GM12878 (cell line): Measurements from ENCODE around the gene MEF2D. TPM values are rescaled to one million over a fixed set of nuclear protein-coding genes. Genes with fewer than 3 reads are reported as not detected.

ENCODE experiments used
- ATAC-seq: fragments of 200-7000 bp; cut with Tn5 transposase; 3 replicates; pipeline ENCODE4 v1.9.1; 2020; ENCODE audit warnings: mild to moderate bottlenecking, moderate library complexity
- BruUV-seq: library from RNA; stranded (reverse); fragments of 400-500 nt; replicated peaks from 2 replicates; lab custom pipeline; 2021; lab: Mats Ljungman, UMichigan
- CTCF ChIA-PET: fragments of 300-600 bp; sonication (Branson Sonifier 250); formaldehyde crosslinking; extraction: SDS; loops from one replicate; lab custom pipeline; 2021; ENCODE audit warnings: inconsistent platforms; lab: Yijun Ruan, JAX
- POLR2A ChIA-PET: fragments of 350-600 bp; formaldehyde crosslinking; extraction: SDS; loops from one replicate; lab custom pipeline; 2021; ENCODE audit warnings: inconsistent platforms; lab: Charles Lee
- RAD21 ChIA-PET: fragments of 300-600 bp; sonication (Branson Sonifier 250); formaldehyde crosslinking; loops from one replicate; lab custom pipeline; 2023; ENCODE audit warnings: antibody characterized with exemption; ENCODE audit not compliant: unreplicated experiment; lab: Charles Lee
- SMC1A ChIA-PET: fragments of 300-600 bp; sonication (Branson Sonifier 250); formaldehyde crosslinking; loops from one replicate; lab custom pipeline; 2023; ENCODE audit not compliant: unreplicated experiment, uncharacterized antibody; lab: Charles Lee
- DNase-seq: peaks from one replicate; pipeline ENCODE4 v3.0.0-alpha.2; 2011; ENCODE audit warnings: low read depth, low spot score
- FAIRE-seq: peaks from 3 replicates; lab custom pipeline; 2011; peaks lifted over from hg19 to GRCh38; lab: Jason Lieb, UNC
- H2AFZ ChIP-seq: 2 replicates; pipeline ENCODE4 v1.6.0; 2011; ENCODE audit warnings: low read depth, low read length, control low read depth; ENCODE audit not compliant: control insufficient read depth
- H3K27ac ChIP-seq: 2 replicates; pipeline ENCODE4 v1.5.1; 2011; ENCODE audit warnings: control low read depth; ENCODE audit not compliant: control insufficient read depth, insufficient read depth
- H3K27me3 ChIP-seq, 2 experiments: replicated peaks in 1 of 2; 2 replicates each; pipeline versions ENCODE4 v1.6.0 to v1.6.1; 2011; ENCODE audit warnings: low read length in 1 of 2; ENCODE audit not compliant: control insufficient read depth in 2 of 2, insufficient read depth in 2 of 2
- H3K36me3 ChIP-seq, 2 experiments: 2 replicates each; pipeline ENCODE4 v1.5.1; 2011; ENCODE audit warnings: low read length in 1 of 2; ENCODE audit not compliant: control insufficient read depth in 2 of 2, insufficient read depth in 2 of 2
- H3K4me1 ChIP-seq: 2 replicates; pipeline ENCODE4 v1.6.1; 2011; ENCODE audit warnings: mild to moderate bottlenecking, low read length, moderate library complexity, mixed read lengths; ENCODE audit not compliant: control insufficient read depth, insufficient read depth
- H3K4me2 ChIP-seq: 2 replicates; pipeline ENCODE4 v1.6.0; 2011; ENCODE audit warnings: control low read depth; ENCODE audit not compliant: control insufficient read depth, insufficient read depth
- H3K4me3 ChIP-seq: fragments of 200-600 bp; sonication (generic); 2 replicates; pipeline ENCODE4 v1.5.1; 2016
- H3K79me2 ChIP-seq: 2 replicates; pipeline ENCODE4 v1.6.0; 2011; ENCODE audit warnings: low read length; ENCODE audit not compliant: control insufficient read depth, insufficient read depth
- H3K9ac ChIP-seq: 2 replicates; pipeline ENCODE4 v1.8.0; 2011; ENCODE audit warnings: low read length, control low read depth, mixed read lengths; ENCODE audit not compliant: control insufficient read depth, insufficient read depth
- H3K9me3 ChIP-seq: replicated peaks from 3 replicates; pipeline ENCODE4 v1.5.1; 2011; ENCODE audit warnings: mild to moderate bottlenecking, low read length; ENCODE audit not compliant: control insufficient read depth, insufficient read depth
- H4K20me1 ChIP-seq: 2 replicates; pipeline ENCODE4 v1.6.0; 2011; ENCODE audit not compliant: control insufficient read depth, insufficient read depth
- BACH1 ChIP-seq: fragments of 450-650 bp; IDR thresholded peaks from 2 replicates; pipeline ENCODE4 v1.6.1; 2017; ENCODE audit warnings: mild to moderate bottlenecking, borderline replicate concordance
- CBFB ChIP-seq: IDR thresholded peaks from 2 replicates; pipeline ENCODE4 v1.6.1; 2016; ENCODE audit warnings: antibody characterized with exemption, low read depth
- CBX5 ChIP-seq: sonication (generic); IDR thresholded peaks from 2 replicates; pipeline ENCODE4 v1.6.1; 2016; ENCODE audit warnings: low read depth, moderate library complexity, mild to moderate bottlenecking, inconsistent platforms
- ETV6 ChIP-seq, 2 experiments: fragments of 450-650 bp in 1 of 2; IDR thresholded peaks in 1 of 2; conservative IDR thresholded peaks in 1 of 2; 2 replicates each; pipeline ENCODE4 v1.6.1; 2014; ENCODE audit warnings: antibody characterized with exemption in 1 of 2, borderline replicate concordance in 1 of 2, low read depth in 1 of 2, mild to moderate bottlenecking in 1 of 2, moderate library complexity in 1 of 2
- HDAC2 ChIP-seq: fragments of 200-600 bp; sonication (generic); IDR thresholded peaks from 2 replicates; pipeline ENCODE4 v1.6.1; 2017
- NBN ChIP-seq: fragments of 450-650 bp; IDR thresholded peaks from 2 replicates; pipeline ENCODE4 v1.6.1; 2016
- NKRF ChIP-seq: fragments of 450-650 bp; conservative IDR thresholded peaks from 2 replicates; pipeline ENCODE4 v1.6.1; 2017; ENCODE audit warnings: mild to moderate bottlenecking, moderate library complexity
- YBX1 ChIP-seq: fragments of 450-650 bp; IDR thresholded peaks from 2 replicates; pipeline ENCODE4 v1.6.1; 2016; ENCODE audit warnings: antibody characterized with exemption
- WGBS: methylation state at CpG from one replicate; pipeline ENCODE4 v1.1.6; 2016; ENCODE audit warnings: low lambda C conversion rate; ENCODE audit not compliant: insufficient replicate concordance, insufficient coverage; ENCODE audit errors: missing lambda C conversion rate; 5-methylcytosine and 5-hydroxymethylcytosine counted together
- in situ Hi-C: fragments of 300-500 bp; cut with MboI; formaldehyde crosslinking; loops from 9 replicates; pipeline ENCODE4 v1.14.3; 2018; ENCODE audit warnings: mixed read lengths
- intact Hi-C: fragments of 100-400 bp; cut with micrococcal nuclease; formaldehyde crosslinking; loops from one replicate; pipeline ENCODE4 v1.14.2; 2022; ENCODE audit not compliant: unreplicated experiment
- polyA plus RNA-seq, 11 experiments: library from polyadenylated mRNA; depleted of rRNA in 4 of 11; unstranded in 6 of 11; stranded (reverse) in 5 of 11; fragments of >200 nt; fragmentation: Nextera tagmentation in 4 of 11; fragmentation: Illumina TruSeq in 1 of 11; extraction: Ambion mirVana in 4 of 11; extraction: Trizol in 1 of 11; gene quantifications; 1 replicate in 1 of 11; 2 replicates in 10 of 11; pipeline versions ENCODE4 v1.2.1 to v1.2.3, GENCODE V29; 2011 to 2016; ENCODE audit warnings: inconsistent platforms in 2 of 11, missing spikeins in 2 of 11, low read depth in 1 of 11
- total RNA-seq, 4 experiments: library from RNA; depleted of rRNA in 3 of 4; stranded (reverse); fragments of >200 nt in 3 of 4; fragmentation: Illumina TruSeq in 1 of 4; extraction: Trizol in 1 of 4; gene quantifications; 2 replicates each; pipeline versions ENCODE4 v1.2.1 to v1.2.3, GENCODE V29; 2013 to 2021
- TF ChIP-seq, protein P1 (sequence below): IDR thresholded peaks from 2 replicates; pipeline ENCODE4 v1.6.1; 2012; ENCODE audit warnings: low read depth, low read length, improper control_type of control experiment
- TF ChIP-seq, protein P2 (sequence below): IDR thresholded peaks from 2 replicates; pipeline ENCODE4 v1.6.1; 2012; ENCODE audit warnings: low read length, inconsistent platforms

MEF2D gene
- total and polyA plus RNA-seq, 10 of the 15 experiments (the other 5 are each of a cell fraction or from before 2014, with no cell fraction given), result 0.61 to 53.0 (median 15.2) TPM

GRCh38 chr1:156417401-156418020 is 83.1 kb downstream of the MEF2D start (continued):
- TF ChIP-seq CBFB, result no peak
- TF ChIP-seq, all 136 proteins: peak for 0

- no peak for FAIRE-seq
- ChIA-PET POLR2A (interaction anchor here (0.5 kb wide), 1 partner anchor 545 kb away, joined by 4 read pairs; no protein-coding TSS in a partner anchor), CTCF (interaction anchor here (1.0 to 3.6 kb wide), 3 partner anchors 29 to 31 kb away, joined by 5 to 12 read pairs (median 10); no protein-coding TSS in a partner anchor), RAD21 (interaction anchor here (0.7 to 3.7 kb wide), 2 partner anchors 31 kb away, joined by 4 to 21 read pairs; no protein-coding TSS in a partner anchor), SMC1A (interaction anchor here (1.0 to 1.2 kb wide), 2 partner anchors 8 to 31 kb away, joined by 3 to 4 read pairs; no protein-coding TSS in a partner anchor)
- intact Hi-C loops, result no loop called here
- H2AFZ ChIP-seq, result no peak overlapping the region
- H4K20me1 ChIP-seq, result no peaks in the 10 kb centered on the region
- TF ChIP-seq, protein P1, sequence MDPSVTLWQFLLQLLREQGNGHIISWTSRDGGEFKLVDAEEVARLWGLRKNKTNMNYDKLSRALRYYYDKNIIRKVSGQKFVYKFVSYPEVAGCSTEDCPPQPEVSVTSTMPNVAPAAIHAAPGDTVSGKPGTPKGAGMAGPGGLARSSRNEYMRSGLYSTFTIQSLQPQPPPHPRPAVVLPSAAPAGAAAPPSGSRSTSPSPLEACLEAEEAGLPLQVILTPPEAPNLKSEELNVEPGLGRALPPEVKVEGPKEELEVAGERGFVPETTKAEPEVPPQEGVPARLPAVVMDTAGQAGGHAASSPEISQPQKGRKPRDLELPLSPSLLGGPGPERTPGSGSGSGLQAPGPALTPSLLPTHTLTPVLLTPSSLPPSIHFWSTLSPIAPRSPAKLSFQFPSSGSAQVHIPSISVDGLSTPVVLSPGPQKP, result no peak
- TF ChIP-seq NKRF (no peak), CBX5 (no peak), BACH1 (no peak), YBX1 (no peak), NBN (no peak), ETV6 (conservative IDR thresholded peaks at IDR 0.05 in 1 of 2, IDR thresholded peaks at IDR 0.05 in 1 of 2; ENCODE audit: borderline replicate concordance in 1 of 2, low read depth in 1 of 2) (no peak), HDAC2 (no peak)
- TF ChIP-seq, protein P2, sequence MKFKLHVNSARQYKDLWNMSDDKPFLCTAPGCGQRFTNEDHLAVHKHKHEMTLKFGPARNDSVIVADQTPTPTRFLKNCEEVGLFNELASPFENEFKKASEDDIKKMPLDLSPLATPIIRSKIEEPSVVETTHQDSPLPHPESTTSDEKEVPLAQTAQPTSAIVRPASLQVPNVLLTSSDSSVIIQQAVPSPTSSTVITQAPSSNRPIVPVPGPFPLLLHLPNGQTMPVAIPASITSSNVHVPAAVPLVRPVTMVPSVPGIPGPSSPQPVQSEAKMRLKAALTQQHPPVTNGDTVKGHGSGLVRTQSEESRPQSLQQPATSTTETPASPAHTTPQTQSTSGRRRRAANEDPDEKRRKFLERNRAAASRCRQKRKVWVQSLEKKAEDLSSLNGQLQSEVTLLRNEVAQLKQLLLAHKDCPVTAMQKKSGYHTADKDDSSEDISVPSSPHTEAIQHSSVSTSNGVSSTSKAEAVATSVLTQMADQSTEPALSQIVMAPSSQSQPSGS, result no peak
- no TSS peak for BruUV-seq
- peaks cover 8% of the 10 kb centered on the region for H3K4me1 ChIP-seq
- H3K27me3 ChIP-seq, result peaks cover under 1 to 2% of the 10 kb centered on the region in 2 experiments; a peak in 3 of 4 replicates
- no peak overlapping the region for H3K27ac ChIP-seq
- no peaks in the 10 kb centered on the region for H3K9me3 ChIP-seq
- H3K4me2 ChIP-seq, result no peak overlapping the region
- no peak for DNase-seq
- 0% methylated on average over 1 of the region's 1 CpG for WGBS
- H3K36me3 ChIP-seq, result no peaks in the 10 kb centered on the region
- no peak overlapping the region for H3K4me3 ChIP-seq
- in situ Hi-C loops, result no loop called here
- no peak for ATAC-seq
- H3K9ac ChIP-seq, result no peak overlapping the region
- no peaks in the 10 kb centered on the region for H3K79me2 ChIP-seq
Measured at GRCh38 chr1:156416993-156417392, 83.6 kb downstream of the MEF2D start.
